C4-2B (cell line): Measurements from ENCODE around the gene HSBP1L1.

Experiments used
- CTCF ChIP-seq: fragments of 450-650 bp; conservative IDR thresholded peaks from 2 replicates; pipeline ENCODE4 v1.5.1; 2017; ENCODE audit warnings: mild to moderate bottlenecking
- ZFX ChIP-seq: fragments of 450-650 bp; IDR thresholded peaks from 2 replicates; pipeline ENCODE4 v1.6.1; 2017

- TF ChIP-seq CTCF (no peak), ZFX (no peak)
These were observed 9.1 kb downstream of the HSBP1L1 start for GRCh38 chr18:79973517-79973916.
